Neuronal stem cell (in vitro differentiated cells): Measurements from ENCODE around the gene INCA1.

Source experiments
- DNase-seq: peaks from one replicate; pipeline ENCODE4 v3.0.0-alpha.2; 2013; ENCODE audit warnings: low spot score
- H2AFZ ChIP-seq: one replicate; pipeline ENCODE4 v1.6.1; 2013; ENCODE audit warnings: mild to moderate bottlenecking, low read length, inconsistent platforms
- H2AK5ac ChIP-seq: 2 replicates; pipeline ENCODE4 v1.6.1; 2013; ENCODE audit warnings: low read depth, mild to moderate bottlenecking, inconsistent platforms, low read length, moderate library complexity, mixed read lengths
- H2BK120ac ChIP-seq: 2 replicates; pipeline ENCODE4 v1.6.1; 2013; ENCODE audit warnings: low read depth, mild to moderate bottlenecking, inconsistent platforms, low read length, moderate library complexity, mixed read lengths
- H2BK12ac ChIP-seq: one replicate; pipeline ENCODE4 v1.6.1; 2013; ENCODE audit warnings: low read length, inconsistent platforms
- H2BK15ac ChIP-seq: 2 replicates; pipeline ENCODE4 v1.6.1; 2013; ENCODE audit warnings: mild to moderate bottlenecking, low read length, inconsistent platforms, mixed read lengths
- H2BK5ac ChIP-seq: one replicate; pipeline ENCODE4 v1.6.1; 2013; ENCODE audit warnings: inconsistent platforms, mild to moderate bottlenecking, low read length, moderate library complexity
- H3K14ac ChIP-seq: one replicate; pipeline ENCODE4 v1.6.1; 2013; ENCODE audit warnings: low read length, inconsistent platforms
- H3K18ac ChIP-seq: 2 replicates; pipeline ENCODE4 v1.6.1; 2013; ENCODE audit warnings: low read length, inconsistent platforms
- H3K23ac ChIP-seq: 2 replicates; pipeline ENCODE4 v1.6.1; 2013; ENCODE audit warnings: low read depth, mild to moderate bottlenecking, mixed read lengths, low read length, inconsistent platforms; ENCODE audit not compliant: poor library complexity
- H3K27ac ChIP-seq: replicated peaks from 3 replicates; pipeline ENCODE4 v1.5.1; 2013; ENCODE audit warnings: low read length, inconsistent platforms
- H3K27me3 ChIP-seq, 3 experiments: 2 replicates each; pipeline ENCODE4 v1.6.1; 2013; ENCODE audit warnings: low read length in 3 of 3, mild to moderate bottlenecking in 2 of 3, inconsistent platforms in 1 of 3, low read depth in 1 of 3, mixed read lengths in 1 of 3, moderate library complexity in 1 of 3; ENCODE audit not compliant: control insufficient read depth in 3 of 3, insufficient read depth in 3 of 3
- H3K36me3 ChIP-seq, 2 donors: replicated peaks in 1 of 2; 2 replicates each; pipeline ENCODE4 v1.6.1; 2013; ENCODE audit warnings: low read length in 2 of 2; ENCODE audit not compliant: control insufficient read depth in 2 of 2, insufficient read depth in 2 of 2
- H3K4ac ChIP-seq: 2 replicates; pipeline ENCODE4 v1.6.1; 2013; ENCODE audit warnings: inconsistent platforms, mild to moderate bottlenecking, low read length, moderate library complexity
- H3K4me1 ChIP-seq, 2 donors: 1 replicate in 1 of 2; 2 replicates in 1 of 2; pipeline ENCODE4 v1.6.1; 2013; ENCODE audit warnings: low read length in 2 of 2, low read depth in 1 of 2; ENCODE audit not compliant: control insufficient read depth in 2 of 2, insufficient read depth in 1 of 2
- H3K4me2 ChIP-seq: one replicate; pipeline ENCODE4 v1.6.1; 2013; ENCODE audit warnings: mild to moderate bottlenecking, low read length, inconsistent platforms; ENCODE audit not compliant: insufficient read depth, poor library complexity, severe bottlenecking
- H3K4me3 ChIP-seq, 2 donors: 2 replicates each; pipeline ENCODE4 v1.5.1; 2013; ENCODE audit warnings: low read length in 2 of 2, mild to moderate bottlenecking in 2 of 2, inconsistent platforms in 1 of 2, moderate library complexity in 1 of 2
- H3K79me1 ChIP-seq: one replicate; pipeline ENCODE4 v1.6.1; 2013; ENCODE audit warnings: low read depth, mild to moderate bottlenecking, inconsistent platforms, low read length, moderate library complexity
- H3K9ac ChIP-seq: one replicate; pipeline ENCODE4 v1.6.1; 2013; ENCODE audit warnings: mild to moderate bottlenecking, low read depth, low read length, inconsistent platforms; ENCODE audit not compliant: poor library complexity
- H3K9me3 ChIP-seq, 2 donors: replicated peaks in 1 of 2; 2 replicates each; pipeline versions ENCODE3 to v1.6.1; 2013; ENCODE audit warnings: low read length in 2 of 2, mild to moderate bottlenecking in 2 of 2, inconsistent platforms in 1 of 2, low read depth in 1 of 2, mixed read lengths in 1 of 2, moderate library complexity in 1 of 2; ENCODE audit not compliant: control insufficient read depth in 2 of 2, insufficient read depth in 1 of 2
- H4K8ac ChIP-seq: one replicate; pipeline ENCODE4 v1.6.1; 2013; ENCODE audit warnings: low read depth, mild to moderate bottlenecking, inconsistent platforms, low read length, moderate library complexity
- H4K91ac ChIP-seq: one replicate; pipeline ENCODE4 v1.6.1; 2013; ENCODE audit warnings: low read length, low read depth, mild to moderate bottlenecking, inconsistent platforms; ENCODE audit not compliant: poor library complexity
- WGBS, 2 donors: extraction: QIAGEN DNeasy Blood & Tissue Kit; methylation state at CpG; one replicate each; pipeline ENCODE4 v1.1.7; 2013; ENCODE audit warnings: missing lambda C conversion rate in 2 of 2, mixed read lengths in 1 of 2; ENCODE audit not compliant: insufficient read length in 2 of 2, insufficient replicate concordance in 1 of 2; ENCODE audit errors: extremely low coverage in 2 of 2; 5-methylcytosine and 5-hydroxymethylcytosine counted together

INCA1 gene

DNA sequence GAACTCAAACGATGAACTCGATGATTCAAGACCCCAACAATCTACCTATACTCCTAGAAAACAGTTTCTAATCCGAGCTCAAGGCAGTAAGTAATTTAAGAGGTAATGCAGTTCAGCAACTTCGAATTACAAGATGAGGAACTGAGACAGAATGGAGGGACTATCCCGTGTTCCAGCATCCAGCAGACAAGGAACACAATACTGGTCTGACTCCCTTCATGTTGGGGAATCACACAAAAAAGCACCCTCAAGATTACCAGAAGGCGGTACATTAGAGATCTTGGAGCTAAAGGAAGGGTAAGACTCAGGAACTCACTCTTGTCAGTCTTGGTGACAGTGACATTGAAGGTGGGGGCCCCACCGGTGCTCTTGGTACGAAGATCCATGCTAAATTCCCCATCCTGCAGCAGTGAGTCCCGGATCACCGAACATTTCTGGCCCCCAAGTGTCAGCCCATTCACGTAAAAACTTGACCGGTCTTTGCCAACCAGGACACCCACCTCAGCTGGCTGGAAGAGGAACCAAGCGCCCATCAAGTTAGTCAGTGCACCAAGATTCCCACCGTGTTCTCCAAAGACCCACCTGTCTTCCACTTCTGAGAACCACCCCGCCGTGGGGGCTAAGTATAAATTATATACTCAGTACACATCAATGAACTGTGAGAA lies 50.9 kb downstream of the INCA1 start:
- Histone ChIP-seq H3K4me2 (peak overlapping the region; percentile 71), H2BK12ac (no peak overlapping the region), H3K36me3 (peaks cover 40 to 56% of the 10 kb centered on the region in 2 donors), H3K9ac (peak overlapping the region; percentile 12), H2BK120ac (no peak overlapping the region), H3K79me1 (peaks cover 9% of the 10 kb centered on the region), H3K4me3 (peak overlapping the region in 1 of 2 donors; percentile 100), H3K18ac (no peak overlapping the region), H2AK5ac (no peak overlapping the region), H3K27ac (no peak overlapping the region), H4K8ac (no peak overlapping the region), H2AFZ (no peak overlapping the region), H3K4me1 (peaks cover 13 to 17% of the 10 kb centered on the region in 2 donors), H3K14ac (no peak overlapping the region), H3K27me3 (no peaks in the 10 kb centered on the region), H3K9me3 (no peaks in the 10 kb centered on the region), H3K23ac (no peak overlapping the region), H4K91ac (no peak overlapping the region), H2BK15ac (no peak overlapping the region), H3K4ac (no peak overlapping the region), H2BK5ac (no peak overlapping the region)
- DNase-seq: no peak
- WGBS, 2 donors: no CpG with 5 or more reads among the region's 16 CpGs

GRCh38 chr17:4945944-4946280 lies 51.4 kb downstream of the INCA1 start:
- Histone ChIP-seq H3K79me1 (peaks cover 9% of the 10 kb centered on the region), H3K4me1 (peaks cover 11 to 15% of the 10 kb centered on the region in 2 donors), H3K27me3 (no peaks in the 10 kb centered on the region), H2BK120ac (no peak overlapping the region), H3K9ac (no peak overlapping the region), H2AFZ (no peak overlapping the region), H2BK12ac (no peak overlapping the region), H3K27ac (no peak overlapping the region), H3K36me3 (peaks cover 40 to 56% of the 10 kb centered on the region in 2 donors), H2BK15ac (no peak overlapping the region), H3K9me3 (no peaks in the 10 kb centered on the region), H3K23ac (no peak overlapping the region), H3K14ac (no peak overlapping the region), H4K8ac (no peak overlapping the region), H3K4me2 (peak overlapping the region; percentile 12), H3K4ac (no peak overlapping the region), H4K91ac (no peak overlapping the region), H3K18ac (no peak overlapping the region), H3K4me3 (peak overlapping the region in 1 of 2 donors; percentile 100), H2AK5ac (no peak overlapping the region), H2BK5ac (no peak overlapping the region)
- no peak for DNase-seq
- WGBS, 2 donors: no CpG with 5 or more reads among the region's 4 CpGs

DNA sequence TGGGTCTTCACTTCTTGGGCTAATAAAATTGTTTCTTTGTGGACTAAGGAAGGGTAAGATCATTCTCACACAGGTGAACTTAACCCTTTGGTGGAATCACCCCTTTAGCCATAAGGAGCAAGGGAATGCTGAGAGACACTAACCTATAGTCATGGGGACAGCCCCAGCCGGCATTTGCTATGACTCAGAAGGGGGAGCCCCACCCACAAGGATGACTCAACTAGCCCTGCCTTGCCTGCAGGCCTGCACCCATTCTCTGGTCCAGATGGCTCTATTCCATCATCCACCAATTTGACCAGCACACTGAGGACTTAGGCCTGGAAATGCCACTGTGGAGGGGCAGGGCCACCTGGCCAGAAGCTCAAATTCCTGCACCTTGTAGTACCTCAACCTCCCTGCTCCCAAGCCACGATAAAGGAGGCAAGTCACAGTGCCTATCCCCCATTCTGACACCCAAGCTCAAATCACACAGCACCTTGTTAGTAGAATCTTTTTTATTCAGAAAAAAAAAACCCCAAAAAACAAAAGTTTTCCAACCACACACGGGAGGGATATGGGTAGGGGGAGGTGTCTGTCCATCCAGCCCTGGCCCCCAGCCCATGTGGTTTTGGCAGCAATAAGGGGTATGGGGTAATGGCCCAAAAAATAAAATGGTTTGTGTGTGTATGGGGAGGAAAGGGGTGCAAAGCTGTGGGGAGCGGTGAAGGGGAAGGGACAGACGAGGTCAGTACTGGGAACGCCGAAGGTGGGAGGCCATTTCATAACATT lies 52.0 kb downstream of the INCA1 start:
- Histone ChIP-seq H3K9ac (no peak overlapping the region), H3K4me3 (no peak overlapping the region), H3K4ac (no peak overlapping the region), H2BK12ac (no peak overlapping the region), H2AK5ac (peak overlapping the region; percentile 17), H3K14ac (no peak overlapping the region), H3K18ac (no peak overlapping the region), H2BK15ac (no peak overlapping the region), H4K91ac (no peak overlapping the region), H3K23ac (peak overlapping the region; percentile 62), H3K9me3 (no peaks in the 10 kb centered on the region), H3K4me2 (no peak overlapping the region), H3K36me3 (peaks cover 40 to 56% of the 10 kb centered on the region in 2 donors), H4K8ac (peak overlapping the region; percentile 54), H3K27ac (peak overlapping the region; percentile 37), H2AFZ (no peak overlapping the region), H2BK120ac (no peak overlapping the region), H3K4me1 (peaks cover 11 to 13% of the 10 kb centered on the region in 2 donors), H2BK5ac (peak overlapping the region; percentile 85), H3K79me1 (peaks cover 14% of the 10 kb centered on the region), H3K27me3 (no peaks in the 10 kb centered on the region)
- DNase-seq: no peak
- no CpG with 5 or more reads among the region's 7 CpGs for WGBS, 2 donors

DNA sequence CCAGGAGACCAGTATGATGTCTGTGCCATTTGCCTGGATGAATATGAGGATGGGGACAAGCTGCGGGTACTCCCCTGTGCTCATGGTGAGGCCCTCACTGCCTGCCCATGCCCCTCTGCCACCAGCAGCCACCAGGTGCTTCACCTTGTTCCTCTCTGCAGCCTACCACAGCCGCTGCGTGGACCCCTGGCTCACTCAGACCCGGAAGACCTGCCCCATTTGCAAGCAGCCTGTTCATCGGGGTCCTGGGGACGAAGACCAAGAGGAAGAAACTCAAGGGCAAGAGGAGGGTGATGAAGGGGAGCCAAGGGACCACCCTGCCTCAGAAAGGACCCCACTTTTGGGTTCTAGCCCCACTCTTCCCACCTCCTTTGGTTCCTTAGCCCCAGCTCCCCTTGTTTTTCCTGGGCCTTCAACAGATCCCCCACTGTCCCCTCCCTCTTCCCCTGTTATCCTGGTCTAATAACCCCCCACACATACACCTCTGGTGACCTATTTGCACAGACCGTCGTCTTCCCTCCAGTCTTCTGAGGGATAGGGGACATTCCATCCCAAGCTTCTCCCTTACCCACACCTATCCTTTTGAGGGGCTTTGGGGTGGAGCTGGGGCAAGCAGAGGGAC lies 52.7 kb downstream of the INCA1 start:
- Histone ChIP-seq H3K36me3 (peaks cover 40 to 56% of the 10 kb centered on the region in 2 donors), H4K91ac (no peak overlapping the region), H2AFZ (no peak overlapping the region), H2BK120ac (no peak overlapping the region), H2BK5ac (no peak overlapping the region), H3K27ac (peak overlapping the region; percentile 19), H3K9me3 (no peaks in the 10 kb centered on the region), H3K79me1 (peaks cover 14% of the 10 kb centered on the region), H3K4me2 (no peak overlapping the region), H3K4ac (no peak overlapping the region), H2AK5ac (no peak overlapping the region), H3K18ac (no peak overlapping the region), H3K9ac (no peak overlapping the region), H2BK12ac (no peak overlapping the region), H3K4me3 (peak overlapping the region in 1 of 2 donors; percentile 9), H3K27me3 (no peaks in the 10 kb centered on the region), H3K14ac (no peak overlapping the region), H3K4me1 (peaks cover 11 to 12% of the 10 kb centered on the region in 2 donors), H4K8ac (no peak overlapping the region), H2BK15ac (no peak overlapping the region), H3K23ac (peak overlapping the region; percentile 12)
- WGBS, 2 donors: no CpG with 5 or more reads among the region's 8 CpGs
- DNase-seq: no peak
